NCI-H748 treated with DMSO at 0.1 percent for 48 hours (cell line): ENCODE results near the gene TMEM184C.

Experiments used
- DNase-seq: peaks from one replicate; lab custom pipeline; 2025; lab: John Stamatoyannopoulos, UW

TMEM184C gene

GRCh38 chr4:147599769-147600168 is 17.4 kb upstream of the TMEM184C start:
- no peak for DNase-seq

GRCh38 chr4:147605499-147605898 is 11.7 kb upstream of the TMEM184C start:
- no peak for DNase-seq

- no peak for DNase-seq
Measured at GRCh38 chr4:147607471-147607870, 9.7 kb upstream of the TMEM184C start.

GRCh38 chr4:147610686-147611085 is 6.5 kb upstream of the TMEM184C start:
- DNase-seq, result no peak

- no peak for DNase-seq
Measured at GRCh38 chr4:147616849-147617172, 386 bp upstream of the TMEM184C start.

GRCh38 chr4:147617841-147618691 is 869 bp downstream of the TMEM184C start:
- DNase-seq, result no peak

GRCh38 chr4:147620315-147620714 is 3.1 kb downstream of the TMEM184C start:
- DNase-seq, result no peak

- no peak for DNase-seq
Measured at GRCh38 chr4:147625733-147626132, 8.5 kb downstream of the TMEM184C start.

- no peak for DNase-seq
Measured at GRCh38 chr4:147626903-147627302, 9.7 kb downstream of the TMEM184C start.

GRCh38 chr4:147628415-147628814 is 11.2 kb downstream of the TMEM184C start:
- DNase-seq, result no peak

- no peak for DNase-seq
Measured at GRCh38 chr4:147629783-147630730, 12.9 kb downstream of the TMEM184C start.

- no peak for DNase-seq
Measured at GRCh38 chr4:147633113-147633512, 15.9 kb downstream of the TMEM184C start.

- no peak for DNase-seq
Measured at GRCh38 chr4:147633643-147634042, 16.4 kb downstream of the TMEM184C start.

- no peak for DNase-seq
Measured at GRCh38 chr4:147635348-147635747, 18.2 kb downstream of the TMEM184C start.

- DNase-seq, result no peak
Measured at GRCh38 chr4:147638365-147638764, 21.2 kb downstream of the TMEM184C start.

- no peak for DNase-seq
Measured at GRCh38 chr4:147638942-147639341, 21.7 kb downstream of the TMEM184C start.

- DNase-seq, result no peak
Measured at GRCh38 chr4:147639388-147639787, 22.2 kb downstream of the TMEM184C start.

GRCh38 chr4:147640331-147640730 is 23.1 kb downstream of the TMEM184C start:
- DNase-seq, result no peak

- no peak for DNase-seq
Measured at GRCh38 chr4:147643616-147644015, 26.4 kb downstream of the TMEM184C start.

- no peak for DNase-seq
Measured at GRCh38 chr4:147644471-147644870, 27.3 kb downstream of the TMEM184C start.

- DNase-seq, result no peak
Measured at GRCh38 chr4:147645099-147645498, 27.9 kb downstream of the TMEM184C start.

- no peak for DNase-seq
Measured at GRCh38 chr4:147648656-147649055, 31.5 kb downstream of the TMEM184C start.

- no peak for DNase-seq
Measured at GRCh38 chr4:147651563-147651962, 34.4 kb downstream of the TMEM184C start.
